Liver (tissue), 9 donors: ENCODE results near the gene NALF2. TPM values are rescaled to one million over a fixed set of nuclear protein-coding genes. Genes with fewer than 3 reads are reported as not detected.

Experiments used
- DNase-seq: peaks from one replicate; pipeline ENCODE4 v3.0.0-alpha.2; 2017; ENCODE audit warnings: low spot score
- H3K27ac ChIP-seq, 2 donors: one replicate each; pipeline ENCODE4 v1.7.0; 2013; ENCODE audit warnings: inconsistent platforms in 2 of 2, low read length in 2 of 2, control low read depth in 1 of 2, low read depth in 1 of 2, mild to moderate bottlenecking in 1 of 2
- H3K27me3 ChIP-seq, 4 donors: one replicate each; pipeline versions ENCODE4 v1.6.1 to v1.7.0; 2013; ENCODE audit warnings: low read length in 3 of 4, inconsistent platforms in 1 of 4, mild to moderate bottlenecking in 1 of 4, moderate library complexity in 1 of 4; ENCODE audit not compliant: control insufficient read depth in 4 of 4, insufficient read depth in 4 of 4
- H3K36me3 ChIP-seq, 4 donors: one replicate each; pipeline versions ENCODE4 v1.6.1 to v1.7.0; 2013; ENCODE audit warnings: low read length in 3 of 4, mild to moderate bottlenecking in 3 of 4, low read depth in 1 of 4, moderate library complexity in 1 of 4; ENCODE audit not compliant: control insufficient read depth in 4 of 4, insufficient read depth in 3 of 4
- H3K4me1 ChIP-seq, 4 donors: one replicate each; pipeline versions ENCODE4 v1.6.1 to v1.7.0; 2013; ENCODE audit warnings: low read length in 3 of 4, mild to moderate bottlenecking in 3 of 4, moderate library complexity in 1 of 4; ENCODE audit not compliant: control insufficient read depth in 4 of 4, insufficient read depth in 4 of 4
- H3K4me3 ChIP-seq, 3 donors: one replicate each; pipeline versions ENCODE4 v1.6.1 to v1.7.0; 2013; ENCODE audit warnings: low read length in 3 of 3, control low read depth in 1 of 3, low read depth in 1 of 3, mild to moderate bottlenecking in 1 of 3
- H3K9ac ChIP-seq, 2 donors: one replicate each; pipeline ENCODE4 v1.7.0; 2013; ENCODE audit warnings: low read length in 2 of 2, mild to moderate bottlenecking in 2 of 2, moderate library complexity in 2 of 2, control low read depth in 1 of 2, low read depth in 1 of 2
- H3K9me3 ChIP-seq, 4 donors: one replicate each; pipeline versions ENCODE4 v1.6.1 to v1.7.0; 2013; ENCODE audit warnings: low read length in 3 of 4; ENCODE audit not compliant: control insufficient read depth in 4 of 4
- CTCF ChIP-seq: fragments of 150-350 bp; IDR thresholded peaks from 2 replicates; pipeline ENCODE4 v1.5.1; 2017; ENCODE audit warnings: improper control_type of control experiment, low read depth, low read length; ENCODE audit not compliant: missing input control
- EGR1 ChIP-seq, 2 donors: IDR thresholded peaks; 2 replicates each; pipeline ENCODE4 v1.6.1; 2016 to 2018; ENCODE audit warnings: antibody characterized with exemption in 2 of 2, low read depth in 2 of 2
- FOXA2 ChIP-seq: IDR thresholded peaks from 2 replicates; pipeline ENCODE4 v1.6.1; 2016; ENCODE audit warnings: antibody characterized with exemption
- GABPA ChIP-seq, 2 donors: IDR thresholded peaks in 1 of 2; conservative IDR thresholded peaks in 1 of 2; 2 replicates each; pipeline ENCODE4 v1.6.1; 2016; ENCODE audit warnings: antibody characterized with exemption in 2 of 2, mild to moderate bottlenecking in 1 of 2, moderate library complexity in 1 of 2
- HNF4A ChIP-seq, 2 donors: conservative IDR thresholded peaks; 2 replicates each; pipeline ENCODE4 v1.6.1; 2016; ENCODE audit warnings: antibody characterized with exemption in 2 of 2, mild to moderate bottlenecking in 2 of 2
- HNF4G ChIP-seq: IDR thresholded peaks from 2 replicates; pipeline ENCODE4 v1.6.1; 2016; ENCODE audit warnings: antibody characterized with exemption
- MAX ChIP-seq: IDR thresholded peaks from 2 replicates; pipeline ENCODE4 v1.6.1; 2016; ENCODE audit warnings: antibody characterized with exemption
- NR2F2 ChIP-seq: IDR thresholded peaks from 2 replicates; pipeline ENCODE4 v1.6.1; 2016; ENCODE audit warnings: antibody characterized with exemption
- RAD21 ChIP-seq, 2 donors: IDR thresholded peaks; 2 replicates each; pipeline ENCODE4 v1.6.1; 2016; ENCODE audit warnings: antibody characterized with exemption in 2 of 2, mild to moderate bottlenecking in 2 of 2
- RXRA ChIP-seq, 2 donors: IDR thresholded peaks; 2 replicates each; pipeline ENCODE4 v1.6.1; 2017 to 2018; ENCODE audit warnings: antibody characterized with exemption in 2 of 2, mild to moderate bottlenecking in 1 of 2
- TAF1 ChIP-seq: conservative IDR thresholded peaks from 2 replicates; pipeline ENCODE4 v1.6.1; 2016; ENCODE audit warnings: antibody characterized with exemption, mild to moderate bottlenecking
- YY1 ChIP-seq: IDR thresholded peaks from 2 replicates; pipeline ENCODE4 v1.6.1; 2016; ENCODE audit warnings: antibody characterized with exemption, mild to moderate bottlenecking
- WGBS: extraction: QIAGEN DNeasy Blood & Tissue Kit; methylation state at CpG from one replicate; pipeline ENCODE4 v1.1.7; 2013; 5-methylcytosine and 5-hydroxymethylcytosine counted together
- polyA plus RNA-seq, 2 donors: library from polyadenylated mRNA; stranded (reverse) in 1 of 2; unstranded in 1 of 2; fragments of 200-250 nt in 1 of 2; fragments of >200 nt in 1 of 2; fragmentation: Nextera tagmentation in 1 of 2; extraction: Ambion mirVana in 1 of 2; gene quantifications; one replicate each; pipeline versions ENCODE4 v1.2.1 to v1.2.3, GENCODE V29; 2013 to 2015
- total RNA-seq, 2 donors: library from RNA; depleted of rRNA; stranded (reverse); fragments of >200 nt; gene quantifications; one replicate each; pipeline ENCODE4 v1.2.3, GENCODE V29; 2014
- TF ChIP-seq, protein P1 (sequence below): IDR thresholded peaks from 2 replicates; pipeline ENCODE4 v1.6.1; 2016; ENCODE audit warnings: antibody characterized with exemption
- TF ChIP-seq, protein P2 (sequence below): IDR thresholded peaks from 2 replicates; pipeline ENCODE4 v1.6.1; 2016; ENCODE audit warnings: antibody characterized with exemption, mild to moderate bottlenecking
- donor health status: healthy.
- donor health status: healthy.
- donor health status: healthy.
- donor health status: healthy.
- donor health status: healthy.

NALF2 gene
- total RNA-seq (under 1 TPM in 1 of 2 donors, not detected in 1; 0.08 TPM), polyA plus RNA-seq (under 1 TPM in 1 of 2 donors, not detected in 1; 0.18 TPM)

DNA sequence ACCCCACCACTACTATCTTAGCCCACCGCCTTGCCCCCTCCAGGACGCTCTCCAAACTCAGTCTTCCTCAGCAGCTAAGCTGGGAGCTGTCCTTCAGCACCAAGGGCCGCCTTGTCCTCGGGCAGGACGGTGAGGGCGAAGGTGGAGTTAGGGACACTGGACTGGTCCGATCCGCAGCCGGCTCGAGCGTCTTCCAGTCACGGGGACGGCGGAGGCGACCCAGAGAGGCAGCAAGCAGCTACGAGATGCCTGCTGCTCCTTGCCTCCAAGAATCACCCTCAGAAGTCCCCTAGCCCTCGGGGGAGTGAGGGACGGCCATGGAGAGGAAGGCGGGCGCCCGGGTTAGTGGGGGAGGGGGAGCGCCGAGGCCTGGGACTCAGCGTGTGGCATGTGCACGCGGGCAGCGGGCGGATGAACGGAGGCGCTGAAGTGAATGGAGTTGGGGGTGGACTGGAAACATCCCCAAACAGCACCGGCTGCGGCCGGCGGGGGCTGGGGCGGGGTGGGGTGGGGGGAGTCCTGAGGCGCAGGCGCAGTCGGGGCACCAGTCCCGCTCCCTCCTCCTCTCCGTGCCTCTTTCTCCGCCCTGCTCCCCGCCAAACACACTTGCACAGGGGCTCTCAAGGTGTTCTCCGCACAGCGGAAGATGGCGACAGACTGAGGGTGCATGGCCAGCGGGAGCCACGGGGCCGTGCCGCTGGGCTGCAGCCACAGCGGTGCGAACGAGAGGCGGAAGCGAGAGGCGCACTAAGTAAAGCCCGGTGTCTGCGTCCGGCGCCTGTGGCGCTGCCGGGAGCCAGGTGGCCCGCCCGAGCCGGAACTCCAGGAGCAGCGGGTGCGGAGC is at the start of gene NALF2:
Gene NALF2, plus strand, starts transcription at position 545 of the 844 bp plus-strand sequence. CDS start 957 bp downstream, outside the sequence.
- no peak within 1 kb of the TSS for H3K9ac ChIP-seq
- H3K4me3 ChIP-seq = peak within 1 kb of the TSS; percentile 46 to 58 (median 49)

DNA sequence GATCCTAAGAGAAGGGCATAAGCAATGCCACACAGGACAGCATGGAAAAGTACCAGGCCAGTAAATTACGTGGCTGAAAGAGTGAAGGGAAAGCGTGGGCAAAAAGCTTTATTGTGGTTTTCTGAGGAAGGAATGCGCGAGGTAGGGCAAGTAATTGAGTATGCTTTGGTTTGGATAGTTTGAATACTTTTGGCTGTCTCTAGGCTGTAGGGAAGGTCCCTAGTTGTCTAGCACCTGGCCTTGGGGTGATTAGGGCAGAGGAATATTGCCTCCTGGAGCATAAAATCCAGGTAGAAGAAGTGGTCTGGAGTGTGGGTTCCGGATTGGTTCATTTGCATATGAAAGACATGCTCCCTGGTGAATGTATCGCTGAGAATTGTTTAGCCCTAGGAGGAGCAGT is 46.4 kb upstream of the NALF2 start:
- Histone ChIP-seq H3K4me3 (no peak overlapping the region), H3K4me1 (no peaks in the 10 kb centered on the region), H3K27me3 (no peaks in the 10 kb centered on the region), H3K9me3 (peaks cover 0 to 2% (median 0%) of the 10 kb centered on the region in 4 donors), H3K9ac (no peak overlapping the region), H3K36me3 (no peaks in the 10 kb centered on the region), H3K27ac (no peak overlapping the region)
- TF ChIP-seq, protein P1, sequence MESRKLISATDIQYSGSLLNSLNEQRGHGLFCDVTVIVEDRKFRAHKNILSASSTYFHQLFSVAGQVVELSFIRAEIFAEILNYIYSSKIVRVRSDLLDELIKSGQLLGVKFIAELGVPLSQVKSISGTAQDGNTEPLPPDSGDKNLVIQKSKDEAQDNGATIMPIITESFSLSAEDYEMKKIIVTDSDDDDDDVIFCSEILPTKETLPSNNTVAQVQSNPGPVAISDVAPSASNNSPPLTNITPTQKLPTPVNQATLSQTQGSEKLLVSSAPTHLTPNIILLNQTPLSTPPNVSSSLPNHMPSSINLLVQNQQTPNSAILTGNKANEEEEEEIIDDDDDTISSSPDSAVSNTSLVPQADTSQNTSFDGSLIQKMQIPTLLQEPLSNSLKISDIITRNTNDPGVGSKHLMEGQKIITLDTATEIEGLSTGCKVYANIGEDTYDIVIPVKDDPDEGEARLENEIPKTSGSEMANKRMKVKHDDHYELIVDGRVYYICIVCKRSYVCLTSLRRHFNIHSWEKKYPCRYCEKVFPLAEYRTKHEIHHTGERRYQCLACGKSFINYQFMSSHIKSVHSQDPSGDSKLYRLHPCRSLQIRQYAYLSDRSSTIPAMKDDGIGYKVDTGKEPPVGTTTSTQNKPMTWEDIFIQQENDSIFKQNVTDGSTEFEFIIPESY = no peak
- WGBS = 79% methylated on average over 6 of the region's 6 CpGs
- no peak for DNase-seq

More for the DNA sequence above, at the start of gene NALF2:
- H3K27me3 ChIP-seq = no peaks in the 10 kb centered on the region
- WGBS = 1% methylated on average over 66 of the region's 66 CpGs
- DNase-seq = peak; percentile 47
- TF ChIP-seq, protein P2, sequence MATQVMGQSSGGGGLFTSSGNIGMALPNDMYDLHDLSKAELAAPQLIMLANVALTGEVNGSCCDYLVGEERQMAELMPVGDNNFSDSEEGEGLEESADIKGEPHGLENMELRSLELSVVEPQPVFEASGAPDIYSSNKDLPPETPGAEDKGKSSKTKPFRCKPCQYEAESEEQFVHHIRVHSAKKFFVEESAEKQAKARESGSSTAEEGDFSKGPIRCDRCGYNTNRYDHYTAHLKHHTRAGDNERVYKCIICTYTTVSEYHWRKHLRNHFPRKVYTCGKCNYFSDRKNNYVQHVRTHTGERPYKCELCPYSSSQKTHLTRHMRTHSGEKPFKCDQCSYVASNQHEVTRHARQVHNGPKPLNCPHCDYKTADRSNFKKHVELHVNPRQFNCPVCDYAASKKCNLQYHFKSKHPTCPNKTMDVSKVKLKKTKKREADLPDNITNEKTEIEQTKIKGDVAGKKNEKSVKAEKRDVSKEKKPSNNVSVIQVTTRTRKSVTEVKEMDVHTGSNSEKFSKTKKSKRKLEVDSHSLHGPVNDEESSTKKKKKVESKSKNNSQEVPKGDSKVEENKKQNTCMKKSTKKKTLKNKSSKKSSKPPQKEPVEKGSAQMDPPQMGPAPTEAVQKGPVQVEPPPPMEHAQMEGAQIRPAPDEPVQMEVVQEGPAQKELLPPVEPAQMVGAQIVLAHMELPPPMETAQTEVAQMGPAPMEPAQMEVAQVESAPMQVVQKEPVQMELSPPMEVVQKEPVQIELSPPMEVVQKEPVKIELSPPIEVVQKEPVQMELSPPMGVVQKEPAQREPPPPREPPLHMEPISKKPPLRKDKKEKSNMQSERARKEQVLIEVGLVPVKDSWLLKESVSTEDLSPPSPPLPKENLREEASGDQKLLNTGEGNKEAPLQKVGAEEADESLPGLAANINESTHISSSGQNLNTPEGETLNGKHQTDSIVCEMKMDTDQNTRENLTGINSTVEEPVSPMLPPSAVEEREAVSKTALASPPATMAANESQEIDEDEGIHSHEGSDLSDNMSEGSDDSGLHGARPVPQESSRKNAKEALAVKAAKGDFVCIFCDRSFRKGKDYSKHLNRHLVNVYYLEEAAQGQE = peak; percentile 98
- no peak for TF ChIP-seq MAX
- no peaks in the 10 kb centered on the region for H3K36me3 ChIP-seq
- peaks cover 0 to 20% (median 8%) of the 10 kb centered on the region in 4 donors for H3K4me1 ChIP-seq
- peaks cover 0 to 5% (median 0%) of the 10 kb centered on the region in 4 donors for H3K9me3 ChIP-seq
- no peak within 1 kb of the TSS for H3K27ac ChIP-seq

DNA sequence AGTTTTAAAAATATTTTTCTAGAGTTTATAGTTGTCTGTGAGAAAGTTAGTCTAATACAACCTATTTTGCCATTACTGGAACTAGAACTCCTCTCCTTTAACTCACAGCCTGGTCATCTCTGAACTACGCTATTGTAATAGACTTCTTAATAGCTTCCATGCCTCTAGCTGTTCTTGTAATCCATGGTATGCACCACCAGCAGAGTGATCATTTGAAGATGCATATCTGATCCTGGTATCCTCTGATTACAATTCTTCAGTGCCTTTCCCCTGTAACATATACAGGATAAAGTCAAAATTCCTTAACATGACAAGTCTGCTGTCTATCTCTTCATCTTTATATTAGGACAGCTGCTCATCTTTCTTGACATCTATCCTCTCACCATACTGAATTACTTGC is 37.6 kb upstream of the NALF2 start:
- Histone ChIP-seq H3K9ac (no peak overlapping the region), H3K4me1 (no peaks in the 10 kb centered on the region), H3K36me3 (no peaks in the 10 kb centered on the region), H3K27ac (no peak overlapping the region), H3K4me3 (no peak overlapping the region), H3K27me3 (peaks cover 0 to 2% (median 0%) of the 10 kb centered on the region in 4 donors), H3K9me3 (peaks cover 0 to 3% (median 0%) of the 10 kb centered on the region in 4 donors)
- WGBS = 88% methylated on average over 1 of the region's 1 CpG
- TF ChIP-seq HNF4G (no peak), NR2F2 (no peak), TAF1 (no peak), RAD21 (IDR thresholded peaks at IDR 0.05) (no peak), RXRA (IDR thresholded peaks at IDR 0.05) (no peak), EGR1 (IDR thresholded peaks at IDR 0.05; ENCODE audit: low read depth in 2 of 2) (no peak), HNF4A (conservative IDR thresholded peaks at IDR 0.05) (no peak), CTCF (no peak), GABPA (IDR thresholded peaks at IDR 0.05 in 1 of 2, conservative IDR thresholded peaks at IDR 0.05 in 1 of 2) (no peak), YY1 (no peak), FOXA2 (no peak)
- TF ChIP-seq, protein P2 = no peak
- DNase-seq = no peak
